A204.1 (cell line): ENCODE data around the gene PCDHA8.
"Not testable (repeated sequence)": the region's sequence is repeated elsewhere in the genome, so short reads cannot be mapped to it uniquely, and the experiment has no call there.

ENCODE experiments used
- FAIRE-seq: peaks from 2 replicates; lab custom pipeline; 2012; peaks lifted over from hg19 to GRCh38; lab: Jason Lieb, UNC

The PCDHA8 gene

DNA sequence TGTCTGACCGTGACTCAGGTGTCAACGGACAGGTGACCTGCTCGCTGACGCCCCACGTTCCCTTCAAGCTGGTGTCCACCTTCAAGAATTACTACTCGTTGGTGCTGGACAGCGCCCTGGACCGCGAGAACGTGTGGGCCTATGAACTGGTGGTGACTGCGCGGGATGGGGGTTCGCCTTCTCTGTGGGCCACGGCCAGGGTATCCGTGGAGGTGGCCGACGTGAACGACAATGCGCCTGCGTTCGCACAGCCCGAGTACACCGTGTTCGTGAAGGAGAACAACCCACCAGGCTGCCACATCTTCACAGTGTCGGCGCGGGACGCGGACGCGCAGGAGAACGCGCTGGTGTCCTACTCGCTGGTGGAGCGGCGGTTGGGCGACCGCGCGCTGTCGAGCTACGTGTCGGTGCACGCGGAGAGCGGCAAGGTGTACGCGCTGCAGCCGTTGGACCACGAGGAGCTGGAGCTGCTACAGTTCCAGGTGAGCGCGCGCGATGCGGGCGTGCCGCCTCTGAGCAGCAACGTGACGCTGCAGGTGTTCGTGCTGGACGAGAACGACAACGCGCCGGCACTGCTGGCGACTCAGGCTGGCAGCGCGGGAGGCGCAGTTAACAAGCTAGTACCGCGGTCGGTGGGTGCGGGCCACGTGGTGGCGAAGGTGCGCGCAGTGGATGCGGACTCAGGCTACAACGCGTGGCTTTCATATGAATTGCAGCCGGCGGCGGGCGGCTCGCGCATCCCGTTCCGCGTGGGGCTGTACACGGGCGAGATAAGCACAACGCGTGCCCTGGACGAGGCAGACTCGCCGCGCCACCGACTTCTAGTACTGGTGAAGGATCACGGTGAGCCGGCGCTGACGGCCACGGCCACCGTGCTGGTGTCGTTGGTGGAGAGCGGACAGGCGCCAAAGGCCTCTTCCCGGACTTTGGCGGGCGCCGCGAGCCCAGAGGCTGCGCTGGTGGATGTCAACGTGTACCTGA is 29.5 kb downstream of the PCDHA8 start:
- no peak for FAIRE-seq

DNA sequence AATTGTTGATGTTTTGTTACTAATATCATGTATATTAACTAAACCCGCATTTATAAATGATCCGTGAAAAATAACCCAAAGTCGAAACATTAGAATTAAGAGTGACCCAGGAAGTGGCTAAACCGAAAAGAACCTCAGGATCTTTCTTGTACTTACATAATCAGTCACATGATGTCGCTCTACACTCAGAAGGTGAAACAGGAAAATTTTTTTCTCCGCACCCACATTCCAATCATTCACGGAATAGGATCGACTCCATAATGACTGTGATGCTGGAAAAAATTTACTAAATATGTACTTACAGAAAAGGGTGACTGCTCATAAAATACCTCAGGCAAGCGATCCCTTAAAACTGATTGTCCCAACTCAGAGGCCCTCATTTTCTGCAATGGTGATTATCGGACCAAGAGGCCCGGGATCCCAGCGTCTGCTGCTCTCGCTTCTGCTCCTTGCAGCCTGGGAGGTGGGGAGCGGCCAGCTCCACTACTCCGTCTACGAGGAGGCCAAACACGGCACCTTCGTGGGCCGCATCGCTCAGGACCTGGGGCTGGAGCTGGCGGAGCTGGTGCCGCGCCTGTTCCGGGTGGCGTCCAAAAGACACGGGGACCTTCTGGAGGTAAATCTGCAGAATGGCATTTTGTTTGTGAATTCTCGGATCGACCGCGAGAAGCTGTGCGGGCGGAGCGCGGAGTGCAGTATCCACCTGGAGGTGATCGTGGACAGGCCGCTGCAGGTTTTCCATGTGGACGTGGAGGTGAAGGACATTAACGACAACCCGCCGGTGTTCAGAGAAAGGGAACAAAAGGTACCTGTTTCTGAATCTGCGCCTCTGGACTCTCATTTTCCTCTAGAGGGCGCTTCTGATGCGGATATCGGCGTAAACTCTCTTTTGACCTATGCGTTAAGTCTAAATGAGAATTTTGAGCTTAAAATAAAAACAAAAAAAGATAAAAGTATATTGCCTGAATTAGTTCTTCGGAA is 34.4 kb downstream of the PCDHA8 start, which contains the start of gene PCDHA12:
Gene PCDHA12, plus strand, starts transcription at position 224 of the 981 bp plus-strand sequence. Its CDS starts 165 bp downstream, at position 389.
- peak; percentile 94 for FAIRE-seq

DNA sequence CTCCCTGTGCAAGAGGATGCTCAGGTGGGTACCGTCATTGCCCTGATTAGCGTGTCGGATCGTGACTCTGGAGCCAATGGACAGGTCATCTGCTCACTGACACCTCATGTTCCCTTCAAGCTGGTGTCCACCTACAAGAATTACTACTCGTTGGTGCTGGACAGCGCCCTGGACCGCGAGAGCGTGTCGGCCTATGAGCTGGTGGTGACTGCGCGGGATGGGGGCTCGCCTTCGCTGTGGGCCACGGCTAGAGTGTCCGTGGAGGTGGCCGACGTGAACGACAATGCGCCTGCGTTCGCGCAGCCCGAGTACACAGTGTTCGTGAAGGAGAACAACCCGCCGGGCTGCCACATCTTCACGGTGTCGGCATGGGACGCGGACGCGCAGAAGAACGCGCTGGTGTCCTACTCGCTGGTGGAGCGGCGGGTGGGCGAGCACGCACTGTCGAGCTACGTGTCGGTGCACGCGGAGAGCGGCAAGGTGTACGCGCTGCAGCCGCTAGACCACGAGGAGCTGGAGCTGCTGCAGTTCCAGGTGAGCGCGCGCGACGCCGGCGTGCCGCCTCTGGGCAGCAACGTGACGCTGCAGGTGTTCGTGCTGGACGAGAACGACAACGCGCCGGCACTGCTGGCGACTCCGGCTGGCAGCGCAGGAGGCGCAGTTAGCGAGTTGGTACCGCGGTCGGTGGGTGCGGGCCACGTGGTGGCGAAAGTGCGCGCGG is 35.7 kb downstream of the PCDHA8 start:
- not testable (repeated sequence) for FAIRE-seq

DNA sequence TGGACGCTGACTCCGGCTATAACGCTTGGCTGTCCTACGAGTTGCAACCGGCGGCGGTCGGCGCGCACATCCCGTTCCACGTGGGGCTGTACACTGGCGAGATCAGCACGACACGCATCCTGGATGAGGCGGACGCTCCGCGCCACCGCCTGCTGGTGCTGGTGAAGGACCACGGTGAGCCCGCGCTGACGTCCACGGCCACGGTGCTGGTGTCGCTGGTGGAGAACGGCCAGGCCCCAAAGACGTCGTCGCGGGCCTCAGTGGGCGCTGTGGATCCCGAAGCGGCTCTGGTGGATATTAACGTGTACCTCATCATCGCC is 36.2 kb downstream of the PCDHA8 start:
- FAIRE-seq, result no peak

DNA sequence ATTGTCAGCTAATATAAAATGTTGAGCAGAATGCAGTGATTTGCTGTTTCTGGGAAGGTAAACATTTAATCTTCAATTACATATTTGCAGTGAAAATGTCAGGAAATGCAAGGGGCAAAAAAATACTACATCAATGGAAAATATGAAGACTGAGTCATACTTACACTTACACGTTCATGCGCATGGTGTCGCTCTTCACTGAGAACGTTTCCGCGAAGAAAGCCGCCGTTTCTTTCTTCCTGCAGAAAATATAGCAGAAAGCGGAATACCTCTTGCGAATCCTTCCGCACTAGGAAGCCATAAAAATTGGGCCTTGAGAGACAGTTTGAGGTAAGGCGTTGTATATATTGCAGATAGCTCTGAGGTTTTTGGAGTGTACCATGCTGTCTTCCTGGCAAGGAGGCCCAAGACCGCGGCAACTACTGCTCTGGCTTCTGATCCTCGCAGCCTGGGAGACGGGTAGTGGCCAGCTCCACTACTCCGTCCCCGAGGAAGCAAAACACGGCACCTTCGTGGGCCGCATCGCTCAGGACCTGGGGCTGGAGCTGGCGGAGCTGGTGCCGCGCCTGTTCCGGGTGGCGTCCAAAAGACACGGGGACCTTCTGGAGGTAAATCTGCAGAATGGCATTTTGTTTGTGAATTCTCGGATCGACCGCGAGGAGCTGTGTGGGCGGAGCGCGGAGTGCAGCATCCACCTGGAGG is 41.1 kb downstream of the PCDHA8 start, which contains the start of gene PCDHA13:
Gene PCDHA13, plus strand, starts transcription at position 236 of the 702 bp plus-strand sequence. Its CDS starts 145 bp downstream, at position 381.
- FAIRE-seq, result no peak

DNA sequence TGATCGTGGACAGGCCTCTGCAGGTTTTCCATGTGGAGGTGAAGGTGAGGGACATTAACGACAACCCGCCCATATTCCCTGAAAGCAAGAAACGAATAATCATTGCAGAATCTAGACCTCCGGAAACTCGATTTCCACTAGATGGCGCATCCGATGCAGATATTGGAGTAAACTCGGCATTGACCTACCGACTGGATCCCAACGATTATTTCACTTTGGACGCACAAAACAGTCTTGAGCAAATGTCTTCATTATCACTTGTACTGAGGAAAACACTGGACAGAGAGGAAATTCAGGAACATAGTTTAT is 41.6 kb downstream of the PCDHA8 start:
- FAIRE-seq, result no peak

DNA sequence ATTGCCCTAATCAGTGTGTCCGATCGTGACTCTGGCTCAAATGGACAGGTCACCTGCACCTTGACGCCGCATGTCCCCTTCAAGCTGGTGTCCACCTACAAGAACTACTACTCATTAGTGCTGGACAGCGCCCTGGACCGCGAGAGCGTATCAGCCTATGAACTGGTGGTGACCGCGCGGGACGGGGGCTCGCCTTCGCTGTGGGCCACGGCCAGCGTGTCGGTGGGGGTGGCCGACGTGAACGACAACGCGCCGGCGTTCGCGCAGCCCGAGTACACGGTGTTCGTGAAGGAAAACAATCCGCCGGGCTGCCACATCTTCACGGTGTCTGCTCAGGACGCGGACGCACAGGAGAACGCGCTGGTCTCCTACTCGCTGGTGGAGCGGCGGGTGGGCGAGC is 42.4 kb downstream of the PCDHA8 start:
- no peak for FAIRE-seq

DNA sequence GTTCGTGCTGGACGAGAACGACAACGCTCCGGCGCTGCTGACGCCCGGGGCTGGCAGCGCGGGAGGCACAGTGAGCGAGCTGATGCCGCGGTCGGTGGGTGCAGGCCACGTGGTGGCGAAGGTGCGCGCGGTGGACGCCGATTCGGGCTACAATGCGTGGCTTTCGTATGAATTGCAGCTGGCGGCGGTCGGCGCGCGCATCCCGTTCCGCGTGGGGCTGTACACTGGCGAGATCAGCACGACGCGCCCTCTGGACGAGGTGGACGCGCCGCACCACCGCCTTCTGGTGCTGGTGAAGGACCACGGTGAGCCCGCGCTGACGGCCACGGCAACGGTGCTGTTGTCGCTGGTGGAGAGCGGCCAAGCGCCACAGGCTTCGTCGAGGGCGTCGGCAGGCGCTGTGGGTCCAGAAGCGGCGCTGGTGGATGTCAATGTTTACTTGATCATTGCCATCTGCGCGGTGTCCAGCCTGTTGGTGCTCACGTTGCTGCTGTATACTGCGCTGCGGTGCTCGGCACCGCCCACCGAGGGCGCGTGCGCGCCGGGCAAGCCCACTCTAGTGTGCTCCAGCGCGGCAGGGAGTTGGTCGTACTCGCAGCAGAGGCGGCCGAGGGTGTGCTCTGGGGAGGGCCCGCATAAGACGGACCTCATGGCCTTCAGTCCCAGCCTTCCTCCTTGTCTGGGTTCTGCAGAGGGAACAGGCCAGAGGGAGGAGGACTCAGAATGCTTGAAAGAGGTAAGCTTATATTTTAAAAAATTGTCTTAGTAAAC is 43.1 kb downstream of the PCDHA8 start:
- FAIRE-seq, result no peak
